Right lung (tissue), 5 donors: ENCODE results near the gene MRPS24. TPM values are rescaled to one million over a fixed set of nuclear protein-coding genes. Genes with fewer than 3 reads are reported as not detected.

ENCODE experiments used
- DNase-seq, 2 donors: peaks; one replicate each; pipeline ENCODE4 v3.0.0-alpha.2; 2013
- polyA plus RNA-seq, 5 donors: library from polyadenylated mRNA; unstranded; fragments of 120-200 nt; gene quantifications; one replicate each; pipeline versions ENCODE4 v1.2.1 to v1.2.3, GENCODE V29; 2013; ENCODE audit warnings: inconsistent platforms in 1 of 5, low replicate concordance in 1 of 5; ENCODE audit not compliant: insufficient read length in 5 of 5, insufficient read depth in 1 of 5

Gene MRPS24
- polyA plus RNA-seq, 5 donors: 47.9 to 88.1 (median 57.2) TPM

GRCh38 chr7:43880596-43880995 lies 11.3 kb upstream of the MRPS24 start:
- DNase-seq: no peak

- no peak for DNase-seq
Measured at GRCh38 chr7:43879477-43879876, 10.2 kb upstream of the MRPS24 start.

- DNase-seq: no peak
Measured at GRCh38 chr7:43878867-43879266, 9.6 kb upstream of the MRPS24 start.

GRCh38 chr7:43877968-43878864 lies 8.9 kb upstream of the MRPS24 start:
- DNase-seq: no peak

GRCh38 chr7:43876976-43877745 lies 7.8 kb upstream of the MRPS24 start:
- no peak for DNase-seq

- no peak for DNase-seq
Measured at GRCh38 chr7:43876241-43876640, 6.9 kb upstream of the MRPS24 start.

GRCh38 chr7:43873300-43873699 lies 4.0 kb upstream of the MRPS24 start:
- DNase-seq: no peak

GRCh38 chr7:43872406-43873110 lies 3.2 kb upstream of the MRPS24 start:
- DNase-seq: peak in 1 of 2 donors; percentile 29

GRCh38 chr7:43871064-43871463 lies 1.7 kb upstream of the MRPS24 start:
- no peak for DNase-seq

GRCh38 chr7:43870316-43870715 lies 999 bp upstream of the MRPS24 start:
- DNase-seq: no peak

GRCh38 chr7:43869867-43870240 lies 537 bp upstream of the MRPS24 start:
- peak in 1 of 2 donors; percentile 31 for DNase-seq

- DNase-seq: peak in 1 of 2 donors; percentile 12
Measured at GRCh38 chr7:43868681-43869005, 674 bp downstream of the MRPS24 start.

- DNase-seq: no peak
Measured at GRCh38 chr7:43868181-43868580, 1.1 kb downstream of the MRPS24 start.

GRCh38 chr7:43865277-43865676 lies 4.0 kb downstream of the MRPS24 start:
- DNase-seq: no peak

GRCh38 chr7:43864126-43864525 lies 5.2 kb downstream of the MRPS24 start:
- DNase-seq: no peak

- no peak for DNase-seq
Measured at GRCh38 chr7:43856996-43857395, 12.3 kb downstream of the MRPS24 start.

GRCh38 chr7:43856316-43856715 lies 13.0 kb downstream of the MRPS24 start:
- no peak for DNase-seq

- no peak for DNase-seq
Measured at GRCh38 chr7:43855176-43855575, 14.1 kb downstream of the MRPS24 start.

- no peak for DNase-seq
Measured at GRCh38 chr7:43851805-43852204, 17.5 kb downstream of the MRPS24 start.

- DNase-seq: no peak
Measured at GRCh38 chr7:43850348-43851116, 18.8 kb downstream of the MRPS24 start.

GRCh38 chr7:43849047-43849446 lies 20.3 kb downstream of the MRPS24 start:
- no peak for DNase-seq

- DNase-seq: no peak
Measured at GRCh38 chr7:43847496-43847895, 21.8 kb downstream of the MRPS24 start.
